Spleen (tissue), 7 donors: ENCODE measurements around the gene MAP1A.

Experiments used
- CTCF ChIP-seq, 11 experiments: fragments of 200-600 bp in 7 of 11; fragments of 450-650 bp in 4 of 11; sonication (generic) in 4 of 11; IDR thresholded peaks in 8 of 11; conservative IDR thresholded peaks in 3 of 11; 1 replicate in 7 of 11; 2 replicates in 4 of 11; pipeline versions ENCODE4 v1.4.0 to v1.8.0; 2016 to 2021; ENCODE audit warnings: antibody characterized with exemption in 11 of 11, inconsistent platforms in 4 of 11, mild to moderate bottlenecking in 1 of 11
- POLR2A ChIP-seq, 3 donors: fragments of 450-650 bp; IDR thresholded peaks; one replicate each; pipeline ENCODE4 v1.5.1; 2017; ENCODE audit warnings: antibody characterized with exemption in 3 of 3, mild to moderate bottlenecking in 1 of 3
- POLR2AphosphoS5 ChIP-seq, 3 donors: sonication (generic); formaldehyde crosslinking; IDR thresholded peaks; one replicate each; pipeline ENCODE4 v1.5.1; 2017; ENCODE audit warnings: antibody characterized with exemption in 3 of 3
- donor health status: DM: no; HTN: no; CAD: no; lungs with moderate emphysema.
- donor health status: DM: no; HTN: no; CAD: no.
- donor health status: DM: no; HTN: no; CAD: no.

GRCh38 chr15:43545426-43545825 lies 28.0 kb downstream of the MAP1A start:
- TF ChIP-seq CTCF (IDR thresholded peaks at IDR 0.05 in 8 of 11, conservative IDR thresholded peaks at IDR 0.05 in 3 of 11) (no peak), POLR2A (IDR thresholded peaks at IDR 0.05) (no peak), POLR2AphosphoS5 (IDR thresholded peaks at IDR 0.05) (no peak)
